ENCODE measurements around the gene ST14. TPM values are rescaled to one million over a fixed set of nuclear protein-coding genes. Genes with fewer than 3 reads are reported as not detected.

Gene ST14
- total RNA-seq, 2 donors from 2014 or later = 537 to 604 TPM

GRCh38 chr11:130136107-130136506 lies 23.5 kb upstream of the ST14 start:
- H3K9ac ChIP-seq (ENCODE audit: low read depth in 2 of 2, low read length in 2 of 2) = no peak overlapping the region
- H3K27me3 ChIP-seq = no peaks in the 10 kb centered on the region
- H3K36me3 ChIP-seq = no peaks in the 10 kb centered on the region
- H3K4me1 ChIP-seq = no peaks in the 10 kb centered on the region
- intact Hi-C loops (cut with DNase I) = loop anchor here (10.0 kb wide), 1 partner anchor 141 kb away; no protein-coding TSS in a partner anchor
- no peak overlapping the region for H3K27ac ChIP-seq
- no peak overlapping the region for H3K4me3 ChIP-seq
- DNase-seq = no peak
- TF ChIP-seq, protein P1, sequence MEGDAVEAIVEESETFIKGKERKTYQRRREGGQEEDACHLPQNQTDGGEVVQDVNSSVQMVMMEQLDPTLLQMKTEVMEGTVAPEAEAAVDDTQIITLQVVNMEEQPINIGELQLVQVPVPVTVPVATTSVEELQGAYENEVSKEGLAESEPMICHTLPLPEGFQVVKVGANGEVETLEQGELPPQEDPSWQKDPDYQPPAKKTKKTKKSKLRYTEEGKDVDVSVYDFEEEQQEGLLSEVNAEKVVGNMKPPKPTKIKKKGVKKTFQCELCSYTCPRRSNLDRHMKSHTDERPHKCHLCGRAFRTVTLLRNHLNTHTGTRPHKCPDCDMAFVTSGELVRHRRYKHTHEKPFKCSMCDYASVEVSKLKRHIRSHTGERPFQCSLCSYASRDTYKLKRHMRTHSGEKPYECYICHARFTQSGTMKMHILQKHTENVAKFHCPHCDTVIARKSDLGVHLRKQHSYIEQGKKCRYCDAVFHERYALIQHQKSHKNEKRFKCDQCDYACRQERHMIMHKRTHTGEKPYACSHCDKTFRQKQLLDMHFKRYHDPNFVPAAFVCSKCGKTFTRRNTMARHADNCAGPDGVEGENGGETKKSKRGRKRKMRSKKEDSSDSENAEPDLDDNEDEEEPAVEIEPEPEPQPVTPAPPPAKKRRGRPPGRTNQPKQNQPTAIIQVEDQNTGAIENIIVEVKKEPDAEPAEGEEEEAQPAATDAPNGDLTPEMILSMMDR (IDR thresholded peaks at IDR 0.05) = no peak
- no peaks in the 10 kb centered on the region for H3K9me3 ChIP-seq

DNA sequence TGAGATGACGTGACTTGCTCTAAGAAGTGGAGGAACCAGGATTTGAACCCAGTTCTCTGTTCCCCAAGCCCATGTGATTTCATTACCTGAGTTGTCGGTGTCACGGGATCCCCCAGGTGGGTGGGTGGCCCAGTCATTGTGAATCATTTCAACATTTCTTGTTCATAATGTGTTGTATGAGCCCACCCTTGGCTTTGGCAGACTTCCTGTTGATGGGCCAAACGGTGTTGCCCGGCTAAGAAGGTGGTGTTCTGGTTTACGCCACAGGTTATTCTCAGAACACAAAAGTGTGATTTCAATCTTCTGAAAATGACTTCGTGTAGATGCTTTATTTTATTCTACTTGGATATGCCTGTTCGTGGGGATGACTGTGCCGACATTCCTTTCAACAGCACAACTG lies 21.6 kb upstream of the ST14 start:
- TF ChIP-seq, protein P1 (IDR thresholded peaks at IDR 0.05) = no peak
- H3K4me1 ChIP-seq = no peaks in the 10 kb centered on the region
- H3K36me3 ChIP-seq = no peaks in the 10 kb centered on the region
- H3K27me3 ChIP-seq = no peaks in the 10 kb centered on the region
- H3K4me3 ChIP-seq = no peak overlapping the region
- DNase-seq = no peak
- H3K9me3 ChIP-seq = no peaks in the 10 kb centered on the region
- intact Hi-C loops (cut with DNase I) = loop anchor here (10.0 kb wide), 1 partner anchor 143 kb away; no protein-coding TSS in a partner anchor
- no peak overlapping the region for H3K27ac ChIP-seq
- H3K9ac ChIP-seq (ENCODE audit: low read depth in 2 of 2, low read length in 2 of 2) = no peak overlapping the region

DNA sequence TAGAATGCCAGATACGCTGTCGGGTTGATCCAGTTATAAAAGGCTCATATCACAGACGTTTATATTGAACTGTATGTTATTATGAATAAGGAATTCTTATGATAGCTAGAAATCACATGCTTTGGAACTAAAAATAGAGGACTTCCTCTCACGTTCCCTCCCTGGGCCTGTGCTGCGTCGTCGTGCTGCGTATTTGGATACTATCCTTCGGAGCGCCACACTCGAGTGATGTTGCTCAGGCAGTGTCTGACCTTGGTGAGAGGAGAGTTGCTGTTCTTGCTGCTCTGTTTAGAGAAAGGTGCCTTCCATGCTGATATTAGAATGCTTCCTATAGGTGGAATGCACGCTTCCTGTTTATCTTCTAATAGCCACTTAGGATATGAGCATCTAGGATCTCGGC lies 20.2 kb upstream of the ST14 start:
- no peak for DNase-seq
- Histone ChIP-seq H3K36me3 (no peaks in the 10 kb centered on the region), H3K4me1 (peaks cover 4% of the 10 kb centered on the region), H3K4me3 (no peak overlapping the region), H3K9me3 (no peaks in the 10 kb centered on the region), H3K27ac (no peak overlapping the region), H3K27me3 (no peaks in the 10 kb centered on the region), H3K9ac (ENCODE audit: low read depth in 2 of 2, low read length in 2 of 2) (no peak overlapping the region)
- TF ChIP-seq, protein P1 (IDR thresholded peaks at IDR 0.05) = no peak
- intact Hi-C loops (cut with DNase I) = loop anchor here (10.0 kb wide), 1 partner anchor 145 kb away; no protein-coding TSS in a partner anchor

GRCh38 chr11:130141561-130142341 lies 17.8 kb upstream of the ST14 start:
- Histone ChIP-seq H3K36me3 (no peaks in the 10 kb centered on the region), H3K9ac (ENCODE audit: low read depth in 2 of 2, low read length in 2 of 2) (no peak overlapping the region), H3K27ac (no peak overlapping the region), H3K4me3 (no peak overlapping the region), H3K4me1 (peaks cover 23% of the 10 kb centered on the region), H3K9me3 (no peaks in the 10 kb centered on the region), H3K27me3 (no peaks in the 10 kb centered on the region)
- TF ChIP-seq, protein P1 (IDR thresholded peaks at IDR 0.05) = no peak
- intact Hi-C loops (cut with DNase I) = no loop called here
- no peak for DNase-seq

DNA sequence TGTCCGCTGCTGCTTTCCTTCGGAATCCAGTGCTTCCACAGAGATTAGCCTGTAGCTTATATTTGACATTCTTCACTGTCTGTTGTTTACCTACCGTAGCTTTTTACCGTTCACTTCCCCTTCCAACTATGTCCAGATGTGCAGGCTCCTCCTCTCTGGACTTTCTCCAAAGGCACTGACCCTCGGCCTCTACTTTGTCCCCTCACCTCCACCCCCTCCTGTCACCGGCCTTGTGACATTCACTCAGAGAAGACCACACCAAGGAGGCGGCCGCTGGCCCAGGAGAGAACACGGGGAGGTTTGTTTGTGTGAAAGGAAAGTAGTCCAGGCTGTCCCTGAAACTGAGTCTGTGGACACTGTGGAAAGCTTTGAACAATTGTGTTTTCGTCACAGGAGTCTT lies 15.4 kb upstream of the ST14 start:
- no peaks in the 10 kb centered on the region for H3K9me3 ChIP-seq
- TF ChIP-seq, protein P1 (IDR thresholded peaks at IDR 0.05) = no peak
- no peak overlapping the region for H3K4me3 ChIP-seq
- H3K9ac ChIP-seq (ENCODE audit: low read depth in 2 of 2, low read length in 2 of 2) = peak overlapping the region in 1 of 2 donors; percentile 86
- no peaks in the 10 kb centered on the region for H3K36me3 ChIP-seq
- peak overlapping the region; percentile 77 for H3K27ac ChIP-seq
- intact Hi-C loops (cut with DNase I) = no loop called here
- peak; percentile 77 for DNase-seq
- peaks cover 32% of the 10 kb centered on the region for H3K4me1 ChIP-seq
- H3K27me3 ChIP-seq = no peaks in the 10 kb centered on the region

Measured in colonic mucosa (tissue), 4 donors.